8988T (cell line): ENCODE measurements around the gene CYP2A7.
"Not testable (repeated sequence)": the region's sequence is repeated elsewhere in the genome, so short reads cannot be mapped to it uniquely, and the experiment has no call there.

ENCODE experiments used
- DNase-seq: peaks from one replicate; pipeline ENCODE4 v3.0.0; 2011

The CYP2A7 gene

DNA sequence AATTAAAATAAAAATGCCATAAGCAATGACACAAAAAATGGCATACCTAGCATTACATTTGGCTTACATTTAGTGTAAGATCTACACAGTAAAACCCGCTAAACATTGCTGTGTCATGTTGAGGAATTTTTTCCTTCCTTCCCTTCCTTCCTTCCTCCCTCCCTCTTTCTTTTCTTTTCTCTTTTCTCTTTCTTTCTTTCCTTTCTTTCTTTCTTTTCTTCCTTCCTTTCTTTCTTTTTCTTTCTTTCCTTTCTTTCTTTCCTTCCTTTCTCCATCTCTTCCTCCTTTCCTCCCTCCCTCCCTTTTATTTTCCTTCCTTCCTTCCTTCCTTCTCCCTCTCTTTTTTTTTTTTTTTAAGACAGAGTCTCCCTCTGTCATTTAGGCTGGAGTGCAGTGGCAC, 43.6 kb downstream of the CYP2A7 start:
- DNase-seq = not testable (repeated sequence)

DNA sequence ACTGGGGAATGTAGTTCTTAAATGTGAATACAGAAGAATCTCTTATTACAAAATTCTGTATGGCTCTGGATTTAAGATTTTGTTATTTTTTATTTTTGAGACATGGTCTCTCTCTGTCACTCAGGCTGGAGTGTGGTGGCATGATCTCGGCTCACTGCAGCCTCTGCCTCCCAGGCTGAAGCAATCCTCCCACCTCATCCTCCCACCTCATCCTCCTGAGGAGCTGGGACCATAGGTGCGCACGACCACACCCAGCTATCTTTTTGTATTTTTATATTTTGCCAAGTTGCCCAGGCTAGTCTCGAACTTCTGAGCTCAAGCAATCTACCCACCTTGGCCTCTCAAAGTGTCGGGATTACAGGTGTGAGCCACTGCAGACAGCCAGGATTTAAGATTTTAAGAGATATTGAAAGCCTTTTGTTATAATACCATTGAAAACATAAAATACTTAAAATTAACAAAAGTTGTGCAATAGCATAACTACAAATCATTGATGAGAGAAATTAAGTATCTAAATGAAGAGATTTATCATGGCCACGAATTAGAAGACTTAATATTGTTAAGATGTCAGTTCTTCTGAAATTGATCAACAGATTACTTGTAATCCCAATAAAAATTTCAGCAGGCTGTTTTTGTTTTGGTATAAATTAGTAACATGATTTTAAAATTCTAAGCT, 45.1 kb downstream of the CYP2A7 start:
- no peak for DNase-seq

DNA sequence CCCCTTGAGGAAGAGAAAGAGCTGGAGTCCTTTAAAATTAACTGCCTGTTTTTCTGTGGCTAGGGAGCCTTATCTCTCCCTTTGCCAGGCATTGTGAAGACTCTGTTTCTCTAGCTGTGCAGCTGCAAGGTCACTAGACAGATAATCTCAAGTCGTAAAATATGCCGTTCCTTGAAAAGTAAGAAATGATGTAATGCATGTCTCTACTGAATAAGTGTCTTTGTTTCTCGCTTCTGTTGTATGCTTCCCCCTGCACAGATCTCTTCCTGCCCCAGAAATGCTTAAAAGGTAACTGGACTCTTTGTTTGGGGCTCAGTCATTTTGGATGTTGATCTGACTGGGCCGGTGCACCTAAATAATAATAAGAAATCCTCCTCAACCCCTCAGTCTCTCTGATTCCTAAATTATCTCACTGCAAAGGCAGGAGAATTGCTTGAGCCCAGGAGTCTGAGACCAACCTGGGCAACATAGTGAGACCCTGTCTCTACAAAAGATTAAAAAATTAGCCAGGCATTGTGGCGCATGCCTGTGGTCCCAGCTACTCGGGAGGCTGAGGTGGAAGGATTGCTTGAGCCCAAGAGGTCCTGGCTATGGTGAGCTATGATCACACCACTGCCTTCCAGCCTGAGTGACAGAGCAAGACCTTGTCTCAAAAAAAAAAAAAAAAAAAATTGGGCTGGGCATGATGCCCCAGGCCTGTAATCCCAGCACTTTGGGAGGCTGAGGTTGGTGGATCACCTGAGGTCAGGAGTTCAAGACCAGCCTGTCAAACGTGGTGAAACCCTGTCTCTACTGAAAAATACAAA, 48.1 kb downstream of the CYP2A7 start:
- DNase-seq = not testable (repeated sequence)

DNA sequence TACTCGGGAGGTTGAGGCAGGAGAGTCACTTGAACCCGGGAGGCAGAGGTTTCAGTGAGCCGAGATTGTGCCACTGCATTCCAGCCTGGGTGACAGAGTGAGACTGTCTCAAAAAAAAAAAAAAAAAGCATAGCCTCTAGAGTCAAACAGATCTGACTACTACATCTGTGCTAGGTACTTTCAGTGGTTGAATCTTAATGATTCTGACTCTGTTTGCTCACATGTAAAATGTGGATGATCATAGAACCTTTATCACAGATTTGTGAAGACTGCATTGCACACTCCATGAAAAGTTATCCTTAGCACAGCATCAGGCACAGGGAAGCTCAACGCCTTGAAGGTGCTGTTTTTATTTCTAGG, 49.6 kb downstream of the CYP2A7 start:
- DNase-seq = not testable (repeated sequence)

DNA sequence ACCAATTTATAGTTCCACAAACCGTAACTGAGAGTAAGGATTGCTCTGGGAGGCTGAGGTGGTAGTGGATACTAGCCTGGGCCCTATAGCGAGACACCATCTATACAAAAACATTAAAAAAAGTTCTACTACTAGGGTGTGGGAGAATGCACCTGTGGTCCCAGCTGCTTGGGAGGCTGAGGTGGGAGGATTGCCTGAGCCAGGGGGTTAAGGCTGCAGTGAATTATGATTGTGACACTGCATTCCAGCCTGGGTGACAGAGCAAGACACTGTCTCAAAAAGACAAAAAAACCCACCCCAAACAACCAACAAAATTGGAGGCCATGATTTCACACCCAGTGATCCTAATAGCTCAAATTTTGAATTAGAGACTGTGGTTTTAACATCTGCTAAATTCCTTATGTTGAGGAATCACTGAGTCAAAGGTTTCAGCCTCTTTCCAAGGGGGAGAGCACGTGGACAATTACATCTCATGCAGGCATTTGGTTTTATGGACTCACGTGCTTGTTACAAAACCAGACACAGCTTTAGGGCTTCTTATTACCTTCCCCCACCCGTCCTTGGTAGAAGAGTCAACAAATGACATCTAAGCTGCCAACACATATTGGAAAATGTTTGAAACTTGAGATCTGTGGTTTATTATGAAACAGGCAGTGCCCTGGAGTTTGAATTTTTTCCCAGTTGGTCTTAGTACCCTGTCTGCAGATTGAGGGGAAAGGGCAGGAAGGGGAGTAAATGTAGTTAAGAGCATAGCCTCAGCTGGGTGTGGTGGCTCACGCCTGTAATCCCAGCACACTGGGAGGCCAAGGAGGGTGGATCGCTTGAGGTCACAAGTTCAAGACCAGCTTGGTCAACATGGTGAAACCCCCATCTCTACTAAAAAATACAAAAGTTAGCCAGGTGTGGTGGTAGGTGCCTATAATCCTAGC, 50.3 kb downstream of the CYP2A7 start:
- no peak for DNase-seq

DNA sequence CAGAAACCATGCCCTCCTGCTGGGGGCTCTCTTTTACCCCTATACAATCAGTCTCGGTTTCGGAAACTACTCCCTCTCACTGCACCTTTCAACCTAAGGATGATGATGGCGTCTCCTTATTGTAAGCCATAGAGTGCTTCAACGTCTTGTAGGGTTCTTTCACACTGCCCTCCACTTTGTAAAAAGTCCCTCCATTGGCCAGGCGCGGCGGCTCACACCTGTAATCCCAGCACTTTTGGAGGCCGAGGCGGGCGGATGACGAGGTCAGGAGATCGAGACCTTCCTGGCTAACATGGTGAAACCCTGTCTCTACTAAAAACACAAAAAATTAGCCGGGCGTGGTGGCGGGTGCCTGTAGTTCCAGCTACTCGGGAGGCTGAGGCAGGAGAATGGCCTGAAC, 51.3 kb downstream of the CYP2A7 start:
- DNase-seq = not testable (repeated sequence)

DNA sequence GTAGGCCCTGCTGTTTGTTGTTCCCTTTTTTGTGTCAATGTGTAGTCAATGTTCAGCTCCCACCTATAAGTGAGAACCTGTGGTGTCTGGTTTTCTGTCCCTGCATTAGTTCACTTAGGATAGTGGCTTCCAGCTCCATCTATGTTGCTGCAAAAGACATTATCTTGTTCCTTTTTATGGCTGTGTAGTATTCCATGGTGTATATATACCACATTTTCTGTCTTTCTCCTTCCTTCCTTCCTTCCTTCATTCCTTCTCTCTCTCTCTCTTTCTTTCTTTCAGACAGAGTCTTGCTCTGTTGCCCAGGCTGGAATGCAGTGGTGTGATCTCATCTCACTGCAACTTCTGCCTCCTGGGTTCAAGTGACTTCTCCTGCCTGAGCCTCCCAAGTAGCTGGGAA, 52.8 kb downstream of the CYP2A7 start:
- DNase-seq = no peak

DNA sequence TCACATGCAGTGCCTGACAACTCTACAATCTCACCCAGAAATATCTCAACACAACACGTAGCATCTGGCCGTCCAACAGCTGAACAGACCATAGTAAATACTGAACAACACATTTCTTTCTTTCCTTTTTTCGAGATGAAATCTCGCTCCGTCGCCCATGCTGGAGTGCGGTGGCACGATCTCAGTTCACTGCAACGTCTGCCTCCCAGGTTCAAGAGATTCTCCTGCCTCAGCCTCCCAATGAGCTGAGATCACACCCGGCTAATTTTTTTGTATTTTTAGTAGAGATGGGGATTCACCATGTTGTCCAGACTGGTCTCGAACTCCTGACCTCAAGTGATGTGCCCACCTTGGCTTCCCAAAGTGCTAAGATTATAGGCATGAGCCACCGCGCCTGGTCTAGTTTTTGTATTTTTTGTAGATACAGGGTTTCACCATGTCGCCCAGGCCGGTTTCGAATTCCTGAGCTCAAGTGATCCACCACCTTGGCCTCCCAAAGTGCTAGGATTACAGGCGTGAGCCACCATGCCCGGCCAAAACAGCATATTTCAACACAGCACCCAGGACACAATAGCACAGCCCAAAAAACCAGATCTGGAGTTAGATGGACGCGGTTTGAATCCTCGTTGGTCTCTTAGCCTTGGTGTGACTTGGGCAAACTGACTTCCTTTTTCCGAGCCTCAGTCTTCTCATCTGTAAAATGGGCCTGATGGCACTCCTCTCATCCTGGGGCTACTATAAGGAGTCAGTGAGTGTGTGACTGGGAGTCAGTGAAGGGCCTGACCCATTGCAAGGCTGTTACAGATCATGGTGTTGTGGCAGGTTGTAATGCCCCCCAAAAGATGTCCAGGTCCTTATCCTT, 54.4 kb downstream of the CYP2A7 start:
- no peak for DNase-seq

DNA sequence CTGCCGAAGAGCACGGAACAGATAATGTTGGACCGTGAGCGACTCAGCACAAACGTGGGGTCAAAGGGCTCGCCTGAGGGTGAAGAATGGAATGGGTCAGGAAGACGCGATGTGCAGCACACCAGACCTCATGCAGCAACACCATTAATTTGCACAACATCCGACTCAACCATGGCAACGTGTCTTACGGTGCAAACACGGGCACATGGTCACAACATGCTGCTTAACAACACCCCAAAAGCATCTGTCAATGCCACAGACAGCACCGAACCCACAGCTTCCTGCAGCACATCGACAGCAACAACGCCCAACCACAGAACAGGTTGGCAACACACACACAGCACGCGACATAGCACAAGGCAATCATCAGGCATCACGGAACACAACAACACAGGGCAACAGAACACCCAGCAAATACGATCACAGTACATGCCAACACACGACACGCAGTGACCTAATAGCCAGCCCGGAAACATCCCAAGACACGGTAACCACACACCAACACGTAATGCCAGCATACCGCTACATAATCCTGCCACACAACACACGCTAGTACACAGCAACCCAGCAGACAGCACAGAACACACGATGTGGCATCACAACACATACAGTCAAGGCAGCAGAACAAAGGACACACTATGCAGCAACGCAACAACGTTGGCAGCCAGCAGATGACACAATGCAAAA, 55.2 kb downstream of the CYP2A7 start:
- not testable (repeated sequence) for DNase-seq

DNA sequence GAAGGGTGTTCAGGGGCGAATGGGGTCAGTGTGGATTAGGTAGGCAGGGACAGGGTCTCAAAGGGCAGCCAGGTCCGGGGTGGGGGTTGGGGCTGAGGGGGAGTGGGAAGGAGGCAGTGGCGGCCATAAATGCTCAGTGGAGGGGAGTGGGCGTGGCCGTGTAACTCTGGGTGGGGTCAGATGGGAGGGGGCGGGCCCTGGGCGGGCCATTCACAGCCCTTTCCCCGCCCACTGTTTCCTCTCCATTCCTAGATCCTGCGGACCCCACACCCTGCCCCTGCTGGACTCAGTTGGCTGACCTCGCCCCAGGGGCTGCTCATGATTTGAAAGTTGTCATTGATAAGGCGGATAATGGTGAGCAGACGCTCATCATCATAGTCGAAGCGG, 55.7 kb downstream of the CYP2A7 start:
- not testable (repeated sequence) for DNase-seq

DNA sequence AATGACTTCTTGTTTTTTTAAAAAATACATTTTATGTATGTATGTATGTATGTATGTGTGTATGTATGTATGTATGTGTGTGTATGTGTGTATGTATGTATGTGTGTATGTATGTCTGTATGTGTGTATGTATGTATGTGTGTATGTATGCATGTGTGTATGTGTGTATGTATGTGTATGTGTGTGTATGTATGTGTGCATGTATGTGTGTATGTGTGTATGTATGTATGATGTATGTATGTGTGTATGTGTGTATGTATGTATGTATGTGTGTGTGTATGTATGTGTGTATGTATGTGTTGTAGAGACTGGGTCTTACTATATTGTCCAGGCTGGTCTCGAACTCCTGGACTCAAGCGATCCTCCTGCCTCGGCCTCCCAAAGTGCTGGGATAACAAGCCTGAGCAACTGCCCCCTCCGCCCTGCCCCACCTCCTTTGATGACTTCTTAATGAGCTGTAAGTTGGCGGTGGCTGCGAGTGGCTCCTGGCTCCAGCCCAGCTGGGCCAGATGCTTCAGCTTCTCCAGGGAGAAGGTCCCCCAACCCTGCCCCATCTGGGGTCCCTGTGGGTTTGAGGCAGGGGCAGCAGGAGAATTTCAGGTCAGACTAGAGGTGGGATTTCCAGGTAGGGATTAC, 56.5 kb downstream of the CYP2A7 start:
- DNase-seq = not testable (repeated sequence)
